K562 (cell line): ENCODE results near the gene LCA5L. TPM values are rescaled to one million over a fixed set of nuclear protein-coding genes. Genes with fewer than 3 reads are reported as not detected.
A peak's percentile ranks its signal among the peaks of the same experiment; 100 is the strongest.

Experiments
- ATAC-seq: fragments of 200-7000 bp; cut with Tn5 transposase; 3 replicates; pipeline ENCODE4 v1.9.1; 2020; ENCODE audit warnings: moderate library complexity
- BruUV-seq: library from RNA; stranded (reverse); fragments of 400-500 nt; replicated peaks from 2 replicates; lab custom pipeline; 2021; lab: Mats Ljungman, UMichigan
- CTCF ChIA-PET: fragments of 300-600 bp; formaldehyde crosslinking; extraction: SDS; loops from one replicate; lab custom pipeline; 2021; ENCODE audit warnings: low intra/inter-chr PET ratio; lab: Yijun Ruan, JAX
- POLR2A ChIA-PET: fragments of 300-600, 350-650 bp; sonication (Branson Sonifier 250); formaldehyde crosslinking; extraction: SDS; loops from one replicate; lab custom pipeline; 2021; ENCODE audit warnings: antibody characterized with exemption, inconsistent platforms; lab: Yijun Ruan, JAX
- DNase-seq, 4 experiments: peaks; one replicate each; pipeline versions ENCODE4 v3.0.0 to v3.0.0-alpha.2; 2011 to 2018; ENCODE audit warnings: low spot score in 3 of 4, mixed read lengths in 3 of 4; ENCODE audit errors: extremely low read depth in 1 of 4
- FAIRE-seq: peaks from 2 replicates; lab custom pipeline; 2011; peaks lifted over from hg19 to GRCh38; lab: Jason Lieb, UNC
- H2AFZ ChIP-seq: 2 replicates; pipeline ENCODE4 v1.6.0; 2011; ENCODE audit warnings: low read depth, low read length, control low read depth, inconsistent platforms
- H3K27ac ChIP-seq: fragments of 200-600 bp; 3 replicates; pipeline ENCODE4 v1.8.0; 2011; ENCODE audit warnings: low read depth, mild to moderate bottlenecking, control low read depth, inconsistent platforms, low read length, moderate library complexity, mixed read lengths; ENCODE audit errors: extremely low read depth
- H3K27me3 ChIP-seq, 2 experiments: fragments of 300-600 bp in 1 of 2; 2 replicates in 1 of 2; 3 replicates in 1 of 2; pipeline versions ENCODE4 v1.6.0 to v1.8.0; 2011; ENCODE audit warnings: inconsistent platforms in 2 of 2, low read length in 2 of 2, mild to moderate bottlenecking in 1 of 2, mixed read lengths in 1 of 2, moderate library complexity in 1 of 2; ENCODE audit not compliant: control insufficient read depth in 2 of 2, insufficient read depth in 2 of 2
- H3K36me3 ChIP-seq: fragments of 300-600 bp; 3 replicates; pipeline ENCODE4 v1.8.0; 2011; ENCODE audit warnings: mild to moderate bottlenecking, low read length, inconsistent platforms; ENCODE audit not compliant: control insufficient read depth, insufficient read depth
- H3K4me1 ChIP-seq, 2 experiments: fragments of 200-600 bp in 1 of 2; replicated peaks in 1 of 2; 2 replicates in 1 of 2; 3 replicates in 1 of 2; pipeline versions ENCODE4 v1.5.1 to v1.8.0; 2011; ENCODE audit warnings: inconsistent platforms in 2 of 2, low read length in 2 of 2, mild to moderate bottlenecking in 1 of 2, mixed read lengths in 1 of 2, moderate library complexity in 1 of 2; ENCODE audit not compliant: control insufficient read depth in 2 of 2, insufficient read depth in 2 of 2
- H3K4me2 ChIP-seq: 2 replicates; pipeline ENCODE4 v1.6.1; 2011; ENCODE audit warnings: low read length, control low read depth, inconsistent platforms, mixed read lengths; ENCODE audit not compliant: insufficient read depth
- H3K4me3 ChIP-seq: fragments of 200-600 bp; sonication (generic), shearing (Covaris generic); 2 replicates; pipeline ENCODE4 v1.5.1; 2016; ENCODE audit warnings: control low read depth, inconsistent platforms
- H3K79me2 ChIP-seq: fragments of 200-600 bp; 3 replicates; pipeline ENCODE4 v1.8.0; 2011; ENCODE audit warnings: low read length, inconsistent platforms; ENCODE audit not compliant: control insufficient read depth, insufficient read depth
- H3K9ac ChIP-seq, 2 experiments: 2 replicates each; pipeline versions ENCODE4 v1.6.0 to v1.6.1; 2011; ENCODE audit warnings: low read depth in 2 of 2, low read length in 2 of 2, control low read depth in 1 of 2, inconsistent platforms in 1 of 2, mild to moderate bottlenecking in 1 of 2, mixed read lengths in 1 of 2; ENCODE audit not compliant: insufficient read depth in 1 of 2
- H3K9me1 ChIP-seq: one replicate; pipeline ENCODE4 v1.6.0; 2011; ENCODE audit warnings: inconsistent platforms, mild to moderate bottlenecking, low read length, moderate library complexity; ENCODE audit not compliant: control insufficient read depth, insufficient read depth
- H3K9me3 ChIP-seq: replicated peaks from 2 replicates; pipeline ENCODE4 v1.5.1; 2011; ENCODE audit warnings: low read depth, low read length, inconsistent platforms; ENCODE audit not compliant: control insufficient read depth, insufficient read depth
- H4K20me1 ChIP-seq: replicated peaks from 2 replicates; pipeline ENCODE4 v1.6.1; 2011; ENCODE audit warnings: low read length, inconsistent platforms, mixed read lengths; ENCODE audit not compliant: control insufficient read depth, insufficient read depth
- MEF2D ChIP-seq: conservative IDR thresholded peaks from 2 replicates; pipeline ENCODE4 v1.6.1; 2016; ENCODE audit warnings: low read depth, missing genetic modification characterization, missing compliant biosample characterization
- MEIS2 ChIP-seq: fragments of 450-650 bp; IDR thresholded peaks from 2 replicates; pipeline ENCODE4 v1.6.1; 2014; ENCODE audit warnings: mild to moderate bottlenecking; ENCODE audit not compliant: partially characterized antibody
- WGBS: fragments of 100-300 bp; shearing (Covaris generic); methylation state at CpG from one replicate; pipeline ENCODE4 v1.1.6; 2016; ENCODE audit warnings: low coverage, mixed read lengths; ENCODE audit not compliant: insufficient coverage; ENCODE audit errors: missing lambda C conversion rate; 5-methylcytosine and 5-hydroxymethylcytosine counted together
- in situ Hi-C: fragments of 300-500 bp; cut with MboI; formaldehyde crosslinking; loops from 4 replicates; pipeline ENCODE4 v1.15.0; 2018; ENCODE audit warnings: inconsistent platforms, mixed read lengths
- intact Hi-C: fragments of 100-400 bp; cut with micrococcal nuclease; formaldehyde crosslinking; loops from 2 replicates; pipeline ENCODE4 v1.14.2; 2022
- polyA plus RNA-seq, 8 experiments: library from polyadenylated mRNA; depleted of rRNA in 4 of 8; stranded (reverse) in 5 of 8; unstranded in 3 of 8; fragments of >200 nt; fragmentation: Nextera tagmentation in 2 of 8; fragmentation: Illumina TruSeq in 1 of 8; extraction: Ambion mirVana in 2 of 8; extraction: Trizol in 1 of 8; gene quantifications; 2 replicates each; pipeline versions ENCODE4 v1.2.1 to v1.2.3, GENCODE V29; 2011 to 2014; ENCODE audit warnings: inconsistent platforms in 1 of 8, missing spikeins in 1 of 8
- total RNA-seq, 7 experiments: library from RNA; depleted of rRNA in 6 of 7; stranded (reverse); fragments of >200 nt in 6 of 7; fragmentation: Illumina TruSeq in 2 of 7; extraction: Trizol in 2 of 7; gene quantifications; 2 replicates each; pipeline versions ENCODE4 v1.2.1 to v1.2.3, GENCODE V29; 2011 to 2021; ENCODE audit warnings: low replicate concordance in 1 of 7
- TF ChIP-seq, protein P1 (sequence below): sonication (generic); formaldehyde crosslinking; IDR thresholded peaks from 2 replicates; pipeline ENCODE4 v1.8.0; 2022; ENCODE audit warnings: mild to moderate bottlenecking, missing genetic modification reagents
- TF ChIP-seq, protein P2 (sequence below): fragments of 250-450 bp; sonication (Bioruptor Pico); IDR thresholded peaks from 2 replicates; pipeline ENCODE4 v1.5.0; 2020; ENCODE audit warnings: mild to moderate bottlenecking, borderline replicate concordance
- TF ChIP-seq, protein P3 (sequence below), 2 experiments: IDR thresholded peaks in 1 of 2; conservative IDR thresholded peaks in 1 of 2; 2 replicates each; pipeline ENCODE4 v1.6.1; 2016; ENCODE audit warnings: low read depth in 2 of 2, mild to moderate bottlenecking in 1 of 2, missing compliant biosample characterization in 1 of 2, missing genetic modification characterization in 1 of 2, moderate library complexity in 1 of 2

LCA5L gene
- total and polyA plus RNA-seq, 9 of the 15 experiments (the other 6 are each of a cell fraction or from before 2014, with no cell fraction given) = 1.8 to 4.9 (median 3.8) TPM

DNA sequence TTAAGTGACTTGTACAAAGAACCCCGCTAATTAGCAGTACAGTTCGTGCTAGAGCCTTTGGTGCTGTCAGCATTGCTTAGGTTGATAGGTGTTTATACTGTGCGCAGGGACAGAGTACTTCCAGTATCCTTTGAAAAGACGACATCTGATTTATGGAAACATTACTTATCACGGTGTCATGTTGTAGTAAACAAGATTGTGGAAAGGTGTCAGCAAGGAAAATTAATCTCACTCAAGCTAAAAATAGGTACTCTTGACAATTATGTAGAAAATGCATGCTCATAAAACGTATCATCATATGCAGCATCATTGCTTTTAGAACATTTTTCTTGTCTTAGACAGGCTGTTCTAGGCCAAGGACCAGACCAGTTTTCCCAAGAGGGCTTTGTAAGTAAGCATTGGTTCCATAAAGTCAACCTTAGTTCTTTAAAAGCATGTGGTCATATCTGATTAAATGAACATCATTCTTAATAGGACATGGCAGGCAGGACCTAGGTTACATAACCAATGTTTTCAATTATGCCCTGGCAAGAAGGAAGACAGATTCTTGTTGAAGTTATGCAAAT is 39.2 kb upstream of the LCA5L start:
- intact Hi-C loops (no loop called here), in situ Hi-C loops (no loop called here)
- TF ChIP-seq, protein P1, sequence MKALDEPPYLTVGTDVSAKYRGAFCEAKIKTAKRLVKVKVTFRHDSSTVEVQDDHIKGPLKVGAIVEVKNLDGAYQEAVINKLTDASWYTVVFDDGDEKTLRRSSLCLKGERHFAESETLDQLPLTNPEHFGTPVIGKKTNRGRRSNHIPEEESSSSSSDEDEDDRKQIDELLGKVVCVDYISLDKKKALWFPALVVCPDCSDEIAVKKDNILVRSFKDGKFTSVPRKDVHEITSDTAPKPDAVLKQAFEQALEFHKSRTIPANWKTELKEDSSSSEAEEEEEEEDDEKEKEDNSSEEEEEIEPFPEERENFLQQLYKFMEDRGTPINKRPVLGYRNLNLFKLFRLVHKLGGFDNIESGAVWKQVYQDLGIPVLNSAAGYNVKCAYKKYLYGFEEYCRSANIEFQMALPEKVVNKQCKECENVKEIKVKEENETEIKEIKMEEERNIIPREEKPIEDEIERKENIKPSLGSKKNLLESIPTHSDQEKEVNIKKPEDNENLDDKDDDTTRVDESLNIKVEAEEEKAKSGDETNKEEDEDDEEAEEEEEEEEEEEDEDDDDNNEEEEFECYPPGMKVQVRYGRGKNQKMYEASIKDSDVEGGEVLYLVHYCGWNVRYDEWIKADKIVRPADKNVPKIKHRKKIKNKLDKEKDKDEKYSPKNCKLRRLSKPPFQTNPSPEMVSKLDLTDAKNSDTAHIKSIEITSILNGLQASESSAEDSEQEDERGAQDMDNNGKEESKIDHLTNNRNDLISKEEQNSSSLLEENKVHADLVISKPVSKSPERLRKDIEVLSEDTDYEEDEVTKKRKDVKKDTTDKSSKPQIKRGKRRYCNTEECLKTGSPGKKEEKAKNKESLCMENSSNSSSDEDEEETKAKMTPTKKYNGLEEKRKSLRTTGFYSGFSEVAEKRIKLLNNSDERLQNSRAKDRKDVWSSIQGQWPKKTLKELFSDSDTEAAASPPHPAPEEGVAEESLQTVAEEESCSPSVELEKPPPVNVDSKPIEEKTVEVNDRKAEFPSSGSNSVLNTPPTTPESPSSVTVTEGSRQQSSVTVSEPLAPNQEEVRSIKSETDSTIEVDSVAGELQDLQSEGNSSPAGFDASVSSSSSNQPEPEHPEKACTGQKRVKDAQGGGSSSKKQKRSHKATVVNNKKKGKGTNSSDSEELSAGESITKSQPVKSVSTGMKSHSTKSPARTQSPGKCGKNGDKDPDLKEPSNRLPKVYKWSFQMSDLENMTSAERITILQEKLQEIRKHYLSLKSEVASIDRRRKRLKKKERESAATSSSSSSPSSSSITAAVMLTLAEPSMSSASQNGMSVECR = no peak
- TF ChIP-seq, protein P2, sequence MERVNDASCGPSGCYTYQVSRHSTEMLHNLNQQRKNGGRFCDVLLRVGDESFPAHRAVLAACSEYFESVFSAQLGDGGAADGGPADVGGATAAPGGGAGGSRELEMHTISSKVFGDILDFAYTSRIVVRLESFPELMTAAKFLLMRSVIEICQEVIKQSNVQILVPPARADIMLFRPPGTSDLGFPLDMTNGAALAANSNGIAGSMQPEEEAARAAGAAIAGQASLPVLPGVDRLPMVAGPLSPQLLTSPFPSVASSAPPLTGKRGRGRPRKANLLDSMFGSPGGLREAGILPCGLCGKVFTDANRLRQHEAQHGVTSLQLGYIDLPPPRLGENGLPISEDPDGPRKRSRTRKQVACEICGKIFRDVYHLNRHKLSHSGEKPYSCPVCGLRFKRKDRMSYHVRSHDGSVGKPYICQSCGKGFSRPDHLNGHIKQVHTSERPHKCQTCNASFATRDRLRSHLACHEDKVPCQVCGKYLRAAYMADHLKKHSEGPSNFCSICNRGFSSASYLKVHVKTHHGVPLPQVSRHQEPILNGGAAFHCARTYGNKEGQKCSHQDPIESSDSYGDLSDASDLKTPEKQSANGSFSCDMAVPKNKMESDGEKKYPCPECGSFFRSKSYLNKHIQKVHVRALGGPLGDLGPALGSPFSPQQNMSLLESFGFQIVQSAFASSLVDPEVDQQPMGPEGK (CRISPR knock-in tag) = no peak
- TF ChIP-seq MEIS2 (peak; percentile 76), MEF2D (tag) (peak; percentile 89)
- TF ChIP-seq, protein P3, sequence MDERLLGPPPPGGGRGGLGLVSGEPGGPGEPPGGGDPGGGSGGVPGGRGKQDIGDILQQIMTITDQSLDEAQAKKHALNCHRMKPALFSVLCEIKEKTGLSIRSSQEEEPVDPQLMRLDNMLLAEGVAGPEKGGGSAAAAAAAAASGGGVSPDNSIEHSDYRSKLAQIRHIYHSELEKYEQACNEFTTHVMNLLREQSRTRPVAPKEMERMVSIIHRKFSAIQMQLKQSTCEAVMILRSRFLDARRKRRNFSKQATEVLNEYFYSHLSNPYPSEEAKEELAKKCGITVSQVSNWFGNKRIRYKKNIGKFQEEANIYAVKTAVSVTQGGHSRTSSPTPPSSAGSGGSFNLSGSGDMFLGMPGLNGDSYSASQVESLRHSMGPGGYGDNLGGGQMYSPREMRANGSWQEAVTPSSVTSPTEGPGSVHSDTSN (CRISPR knock-in tag; IDR thresholded peaks at IDR 0.05; ENCODE audit: low read depth) = no peak
- TF ChIP-seq, protein P3 (tag; conservative IDR thresholded peaks at IDR 0.05; ENCODE audit: low read depth) = peak; percentile 95
- H3K4me2 ChIP-seq = no peak overlapping the region
- CTCF ChIA-PET = no interaction called here
- H4K20me1 ChIP-seq = no peaks in the 10 kb centered on the region
- no peaks in the 10 kb centered on the region for H3K4me1 ChIP-seq
- no peaks in the 10 kb centered on the region for H3K9me3 ChIP-seq
- no peak for DNase-seq
- peaks cover 3 to 7% of the 10 kb centered on the region in 2 experiments; a peak in 1 of 5 replicates for H3K27me3 ChIP-seq
- no peaks in the 10 kb centered on the region for H3K79me2 ChIP-seq
- no peak overlapping the region for H3K27ac ChIP-seq
- POLR2A ChIA-PET = interaction anchor here (0.5 to 1.0 kb wide), 5 partner anchors 13 to 365 kb away, joined by 3 to 4 read pairs (median 3); no protein-coding TSS in a partner anchor
- H3K4me3 ChIP-seq = no peak overlapping the region
- 22% methylated on average over 6 of the region's 6 CpGs for WGBS
- no peak overlapping the region for H2AFZ ChIP-seq
- no peak for ATAC-seq
- H3K9me1 ChIP-seq = no peaks in the 10 kb centered on the region
- no peak for FAIRE-seq
- BruUV-seq = no TSS peak
- H3K9ac ChIP-seq = no peak overlapping the region
- H3K36me3 ChIP-seq = no peaks in the 10 kb centered on the region
